Adipocyte (in vitro differentiated cells): ENCODE data around the gene TEX19.
A peak's percentile ranks its signal among the peaks of the same experiment; 100 is the strongest.

ENCODE experiments used
- DNase-seq: peaks from one replicate; pipeline ENCODE4 v3.0.0-alpha.2; 2015; ENCODE audit warnings: low read depth
- H3K27me3 ChIP-seq: replicated peaks from 2 replicates; pipeline ENCODE4 v1.7.0; 2013; ENCODE audit warnings: mild to moderate bottlenecking, low read length, moderate library complexity; ENCODE audit not compliant: control insufficient read depth, insufficient read depth
- H3K36me3 ChIP-seq: 2 replicates; pipeline ENCODE4 v1.7.0; 2013; ENCODE audit warnings: low read length, mild to moderate bottlenecking, moderate library complexity; ENCODE audit not compliant: control insufficient read depth, insufficient read depth, severe bottlenecking
- H3K4me1 ChIP-seq: 2 replicates; pipeline ENCODE4 v1.7.0; 2013; ENCODE audit warnings: mild to moderate bottlenecking, low read length, moderate library complexity; ENCODE audit not compliant: control insufficient read depth, insufficient read depth
- H3K4me3 ChIP-seq: 2 replicates; pipeline ENCODE4 v1.7.0; 2013; ENCODE audit warnings: mild to moderate bottlenecking, low read length, moderate library complexity
- H3K9ac ChIP-seq: 2 replicates; pipeline ENCODE4 v1.7.0; 2013; ENCODE audit warnings: mild to moderate bottlenecking, low read length, moderate library complexity
- H3K9me3 ChIP-seq: 2 replicates; pipeline ENCODE4 v1.7.0; 2013; ENCODE audit warnings: mild to moderate bottlenecking, low read length, moderate library complexity; ENCODE audit not compliant: control insufficient read depth

The TEX19 gene

DNA sequence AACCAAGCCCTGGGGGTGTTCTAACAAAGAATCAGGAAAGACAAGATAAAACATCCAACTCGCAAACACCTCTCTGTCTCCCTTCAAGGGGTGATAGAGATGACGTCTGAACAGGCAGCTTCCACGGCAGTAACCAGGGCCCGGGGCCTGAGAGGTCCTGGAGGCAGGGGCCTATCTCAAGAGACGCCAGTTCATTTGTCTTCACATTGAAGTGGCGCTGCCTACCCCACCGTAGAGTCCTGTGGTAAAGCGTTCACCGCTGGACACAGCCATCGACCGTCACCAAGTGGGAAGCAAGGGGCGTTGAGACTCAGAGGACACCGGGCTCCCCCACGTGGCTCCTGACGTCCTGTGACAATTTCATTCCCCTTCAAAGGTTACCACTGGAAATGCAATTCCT is 33.9 kb downstream of the TEX19 start:
- H3K4me1 ChIP-seq = peaks cover 21% of the 10 kb centered on the region
- peaks cover under 1% of the 10 kb centered on the region for H3K27me3 ChIP-seq
- H3K9ac ChIP-seq = no peak overlapping the region
- no peak overlapping the region for H3K4me3 ChIP-seq
- peaks cover 11% of the 10 kb centered on the region for H3K36me3 ChIP-seq
- no peaks in the 10 kb centered on the region for H3K9me3 ChIP-seq
- no peak for DNase-seq

GRCh38 chr17:82394278-82394677 is 35.2 kb downstream of the TEX19 start:
- Histone ChIP-seq H3K27me3 (no peaks in the 10 kb centered on the region), H3K36me3 (peaks cover 11% of the 10 kb centered on the region), H3K9me3 (no peaks in the 10 kb centered on the region), H3K4me3 (no peak overlapping the region), H3K4me1 (peaks cover 31% of the 10 kb centered on the region), H3K9ac (no peak overlapping the region)
- no peak for DNase-seq

DNA sequence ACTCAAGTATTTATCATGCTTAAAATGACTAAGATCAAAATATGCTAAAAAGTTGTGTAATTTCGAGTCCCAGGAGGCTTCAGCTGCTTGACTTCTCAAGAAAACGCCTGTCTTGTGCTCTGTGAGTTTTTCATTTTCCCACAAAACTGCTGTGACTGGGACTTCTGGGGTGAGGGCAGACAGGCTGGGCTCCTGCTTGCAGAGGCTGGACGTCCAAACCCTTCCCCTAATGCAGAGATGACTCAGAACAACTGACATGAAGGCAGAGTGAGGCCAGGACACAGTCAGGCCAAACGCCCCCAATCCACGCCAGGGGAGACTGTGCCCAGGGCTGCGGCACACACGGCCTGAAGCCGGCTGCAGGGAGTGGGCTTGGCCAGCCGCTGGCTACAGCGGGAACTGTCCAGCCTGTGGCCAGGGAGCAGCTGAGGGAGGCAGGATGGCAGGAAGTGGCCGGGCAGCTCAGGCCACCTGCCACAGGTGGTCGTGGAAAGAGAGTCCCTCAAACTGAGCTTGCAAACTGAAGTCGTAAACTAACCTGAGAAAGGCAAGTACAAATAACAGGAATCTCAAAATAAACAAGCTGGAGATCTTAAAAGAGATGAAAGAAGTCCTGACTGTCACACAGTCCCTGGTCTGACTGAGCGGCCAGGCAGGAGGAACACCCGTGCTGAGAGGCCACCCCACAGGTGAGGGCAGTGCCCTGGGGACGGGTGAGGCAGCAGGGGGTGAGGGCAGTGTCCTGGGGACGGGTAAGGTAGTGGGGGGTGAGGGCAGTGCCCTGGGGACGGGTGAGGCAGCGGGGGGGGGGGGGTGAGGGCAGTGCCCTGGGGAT is 37.8 kb downstream of the TEX19 start:
- no peaks in the 10 kb centered on the region for H3K27me3 ChIP-seq
- H3K36me3 ChIP-seq = peaks cover 10% of the 10 kb centered on the region
- H3K4me1 ChIP-seq = peaks cover 42% of the 10 kb centered on the region
- H3K9ac ChIP-seq = peak overlapping the region; percentile 32
- no peak overlapping the region for H3K4me3 ChIP-seq
- no peaks in the 10 kb centered on the region for H3K9me3 ChIP-seq
- DNase-seq = peak; percentile 94

DNA sequence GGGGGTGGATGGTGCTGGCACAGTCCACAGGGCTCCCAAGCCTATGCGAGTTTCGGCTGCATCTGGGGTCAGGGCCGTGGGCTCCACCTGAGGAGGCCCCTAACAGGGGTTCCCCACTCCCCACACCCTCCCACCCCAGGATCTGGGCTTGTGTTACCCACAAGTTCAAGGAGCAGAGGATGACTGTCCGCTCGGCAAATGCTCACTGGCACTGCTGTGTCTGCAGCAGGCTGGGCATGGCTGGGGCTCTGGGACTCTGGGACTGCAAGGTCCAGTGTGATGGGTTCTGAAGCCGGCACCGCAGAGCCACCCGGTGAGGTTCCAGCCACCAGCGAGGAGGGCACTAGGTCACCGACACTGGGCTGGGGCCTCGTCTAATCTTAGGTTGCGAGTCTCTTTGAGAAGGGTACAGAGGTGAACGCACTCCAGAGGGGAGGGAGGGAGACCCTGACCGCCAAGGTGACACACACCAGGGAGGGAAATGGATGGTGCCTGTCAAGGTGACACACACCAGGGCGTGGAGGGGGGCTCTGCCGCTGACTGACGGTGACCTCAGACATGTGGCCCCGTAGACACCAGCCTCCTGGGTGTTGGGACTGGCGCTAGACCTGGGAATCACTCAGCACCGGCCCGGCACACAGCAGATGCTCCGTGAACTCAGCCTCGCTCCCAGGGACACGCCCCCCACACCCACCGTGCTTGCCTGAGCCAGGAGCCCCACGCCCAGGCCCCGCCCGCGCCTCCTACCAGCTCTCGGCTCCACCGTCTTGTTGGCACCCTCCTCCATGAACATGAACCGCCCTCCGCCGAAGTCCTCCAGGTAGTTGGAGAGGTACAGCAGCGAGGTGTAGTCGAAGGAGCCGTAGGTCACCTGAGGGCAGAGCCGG is 38.6 kb downstream of the TEX19 start:
- Histone ChIP-seq H3K27me3 (no peaks in the 10 kb centered on the region), H3K4me3 (no peak overlapping the region), H3K4me1 (peaks cover 42% of the 10 kb centered on the region), H3K9ac (no peak overlapping the region), H3K36me3 (peaks cover 6% of the 10 kb centered on the region), H3K9me3 (no peaks in the 10 kb centered on the region)
- no peak for DNase-seq

DNA sequence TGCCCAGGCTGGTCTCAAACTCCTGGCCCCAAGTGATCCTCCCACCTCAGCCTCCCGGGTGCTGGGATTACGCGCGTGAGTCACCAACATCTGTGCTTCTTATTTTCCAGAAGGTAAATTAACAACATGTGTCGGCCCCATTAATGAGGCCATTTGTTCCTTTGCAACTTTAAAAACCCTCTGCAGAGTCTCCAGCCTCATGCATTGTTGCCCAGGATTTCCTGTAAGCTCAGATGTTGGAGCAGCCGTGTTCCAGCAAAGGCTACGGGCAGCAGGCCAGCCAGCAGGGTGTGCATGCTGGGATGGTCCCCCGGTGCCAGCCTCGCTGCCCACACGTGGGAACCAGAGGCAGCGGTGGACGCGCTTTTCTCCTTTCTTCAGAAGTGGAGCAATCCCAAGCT is 40.0 kb downstream of the TEX19 start:
- Histone ChIP-seq H3K9ac (no peak overlapping the region), H3K27me3 (no peaks in the 10 kb centered on the region), H3K9me3 (no peaks in the 10 kb centered on the region), H3K36me3 (peaks cover 8% of the 10 kb centered on the region), H3K4me1 (peaks cover 42% of the 10 kb centered on the region), H3K4me3 (peak overlapping the region; percentile 33)
- peak; percentile 89 for DNase-seq

GRCh38 chr17:82399601-82400101 is 40.6 kb downstream of the TEX19 start:
- peak overlapping the region; percentile 42 for H3K9ac ChIP-seq
- no peak for DNase-seq
- H3K9me3 ChIP-seq = no peaks in the 10 kb centered on the region
- H3K36me3 ChIP-seq = peaks cover 9% of the 10 kb centered on the region
- H3K4me1 ChIP-seq = peaks cover 42% of the 10 kb centered on the region
- no peak overlapping the region for H3K4me3 ChIP-seq
- no peaks in the 10 kb centered on the region for H3K27me3 ChIP-seq

- no peak overlapping the region for H3K9ac ChIP-seq
Observed at GRCh38 chr17:82400206-82400605, 41.2 kb downstream of the TEX19 start.

DNA sequence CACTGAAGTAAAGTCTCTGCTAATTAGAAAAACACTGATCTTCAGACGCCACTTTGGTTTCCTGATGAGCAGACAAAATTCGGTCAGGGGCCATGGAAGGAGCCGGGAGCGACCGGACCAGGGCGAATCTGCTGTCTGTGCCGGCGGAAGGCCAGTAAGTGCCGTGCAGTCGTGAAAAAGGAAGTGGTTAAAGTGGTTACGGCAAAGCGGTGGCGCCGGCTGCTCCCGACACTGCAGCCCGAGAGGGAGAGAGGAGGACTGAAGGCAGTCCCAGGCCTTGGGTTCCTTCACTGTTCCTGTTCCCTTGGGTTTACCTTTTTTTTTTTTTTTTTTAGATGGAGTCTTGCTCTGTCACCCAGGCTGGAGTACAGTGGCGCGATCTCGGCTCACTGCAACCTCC is 41.8 kb downstream of the TEX19 start:
- no peaks in the 10 kb centered on the region for H3K9me3 ChIP-seq
- H3K4me1 ChIP-seq = peaks cover 40% of the 10 kb centered on the region
- peaks cover 9% of the 10 kb centered on the region for H3K36me3 ChIP-seq
- no peak for DNase-seq
- H3K9ac ChIP-seq = no peak overlapping the region
- no peak overlapping the region for H3K4me3 ChIP-seq
- no peaks in the 10 kb centered on the region for H3K27me3 ChIP-seq

More at GRCh38 chr17:82400206-82400605, 41.2 kb downstream of the TEX19 start:
- Histone ChIP-seq H3K27me3 (no peaks in the 10 kb centered on the region), H3K4me3 (no peak overlapping the region), H3K9me3 (no peaks in the 10 kb centered on the region), H3K36me3 (peaks cover 9% of the 10 kb centered on the region), H3K4me1 (peaks cover 42% of the 10 kb centered on the region)
- DNase-seq = peak; percentile 27

GRCh38 chr17:82402865-82403264 is 43.8 kb downstream of the TEX19 start:
- Histone ChIP-seq H3K4me3 (no peak overlapping the region), H3K36me3 (peaks cover 9% of the 10 kb centered on the region), H3K27me3 (no peaks in the 10 kb centered on the region), H3K9ac (no peak overlapping the region), H3K9me3 (no peaks in the 10 kb centered on the region), H3K4me1 (peaks cover 22% of the 10 kb centered on the region)
- no peak for DNase-seq

- Histone ChIP-seq H3K4me3 (no peak overlapping the region), H3K36me3 (peaks cover 9% of the 10 kb centered on the region), H3K27me3 (no peaks in the 10 kb centered on the region), H3K4me1 (peaks cover 14% of the 10 kb centered on the region), H3K9me3 (no peaks in the 10 kb centered on the region), H3K9ac (no peak overlapping the region)
- no peak for DNase-seq
Observed at GRCh38 chr17:82403662-82404660, 44.9 kb downstream of the TEX19 start.
